ENCODE measurements around the gene APOB. TPM values are rescaled to one million over a fixed set of nuclear protein-coding genes. Genes with fewer than 3 reads are reported as not detected.

The APOB gene
- total RNA-seq, 3 donors from 2014 or later (not counting 1 experiment from before 2014, with no cell fraction given), result not detected

GRCh38 chr2:21034156-21034971, 9.5 kb downstream of the APOB start:
- H3K27ac Mint-ChIP-seq, result no peak overlapping the region
- no peaks in the 10 kb centered on the region for H3K9me3 ChIP-seq (ENCODE audit: control insufficient read depth, insufficient read depth, low read length)
- H3K4me1 Mint-ChIP-seq, result no peaks in the 10 kb centered on the region
- 81% methylated on average over 3 of the region's 4 CpGs for WGBS (ENCODE audit: insufficient coverage)
- H3K9me3 Mint-ChIP-seq, result no peaks in the 10 kb centered on the region
- no peak overlapping the region for H3K4me3 Mint-ChIP-seq
- no peaks in the 10 kb centered on the region for H3K36me3 Mint-ChIP-seq
- TF ChIP-seq CTCF (IDR thresholded peaks at IDR 0.05), result no peak
- DNase-seq (no peak), ATAC-seq (no peak)
- H3K36me3 ChIP-seq (ENCODE audit: control insufficient read depth, insufficient read depth, low read length), result no peaks in the 10 kb centered on the region
- intact Hi-C loops (cut with micrococcal nuclease), result no loop called here
- no peak overlapping the region for H3K27ac ChIP-seq (ENCODE audit: low read length)
- peaks cover 0 to 18% of the 10 kb centered on the region in 2 donors for H3K27me3 Mint-ChIP-seq (ENCODE audit: low read depth in 2 of 2)
- no peaks in the 10 kb centered on the region for H3K4me1 ChIP-seq (ENCODE audit: control insufficient read depth, insufficient read depth, low read length)
- no peak overlapping the region for H3K4me3 ChIP-seq (ENCODE audit: low read length)
- no peaks in the 10 kb centered on the region for H3K27me3 ChIP-seq (ENCODE audit: control insufficient read depth, insufficient read depth, low read length)

- Histone ChIP-seq H3K27me3 (ENCODE audit: control insufficient read depth, insufficient read depth, low read length) (no peaks in the 10 kb centered on the region), H3K9me3 (ENCODE audit: control insufficient read depth, insufficient read depth, low read length) (no peaks in the 10 kb centered on the region), H3K36me3 (ENCODE audit: control insufficient read depth, insufficient read depth, low read length) (no peaks in the 10 kb centered on the region), H3K4me1 (ENCODE audit: control insufficient read depth, insufficient read depth, low read length) (no peaks in the 10 kb centered on the region), H3K4me3 (ENCODE audit: low read length) (no peak overlapping the region), H3K27ac (ENCODE audit: low read length) (no peak overlapping the region)
- ATAC-seq (no peak), DNase-seq (no peak)
- H3K9me3 Mint-ChIP-seq, result no peaks in the 10 kb centered on the region
- no peak for TF ChIP-seq CTCF (IDR thresholded peaks at IDR 0.05)
- WGBS (ENCODE audit: insufficient coverage), result 90% methylated on average over 1 of the region's 2 CpGs
- H3K4me1 Mint-ChIP-seq, result no peaks in the 10 kb centered on the region
- H3K4me3 Mint-ChIP-seq, result no peak overlapping the region
- peaks cover 0 to 22% of the 10 kb centered on the region in 2 donors for H3K27me3 Mint-ChIP-seq (ENCODE audit: low read depth in 2 of 2)
- no peak overlapping the region for H3K27ac Mint-ChIP-seq
- intact Hi-C loops (cut with micrococcal nuclease), result no loop called here
- H3K36me3 Mint-ChIP-seq, result no peaks in the 10 kb centered on the region
Measured at GRCh38 chr2:21033237-21034155, 10.4 kb downstream of the APOB start.

GRCh38 chr2:21032338-21033236, 11.3 kb downstream of the APOB start:
- no peak for TF ChIP-seq CTCF (IDR thresholded peaks at IDR 0.05)
- Histone ChIP-seq H3K4me1 (ENCODE audit: control insufficient read depth, insufficient read depth, low read length) (no peaks in the 10 kb centered on the region), H3K27me3 (ENCODE audit: control insufficient read depth, insufficient read depth, low read length) (no peaks in the 10 kb centered on the region), H3K27ac (ENCODE audit: low read length) (no peak overlapping the region), H3K4me3 (ENCODE audit: low read length) (no peak overlapping the region), H3K36me3 (ENCODE audit: control insufficient read depth, insufficient read depth, low read length) (no peaks in the 10 kb centered on the region), H3K9me3 (ENCODE audit: control insufficient read depth, insufficient read depth, low read length) (no peaks in the 10 kb centered on the region)
- Mint-ChIP-seq H3K9me3 (no peaks in the 10 kb centered on the region), H3K4me3 (no peak overlapping the region), H3K27ac (no peak overlapping the region), H3K27me3 (ENCODE audit: low read depth in 2 of 2) (peaks cover 0 to 26% of the 10 kb centered on the region in 2 donors), H3K36me3 (no peaks in the 10 kb centered on the region), H3K4me1 (no peaks in the 10 kb centered on the region)
- WGBS (ENCODE audit: insufficient coverage), result 83% methylated on average over 14 of the region's 14 CpGs
- intact Hi-C loops (cut with micrococcal nuclease), result no loop called here
- DNase-seq (no peak), ATAC-seq (no peak)
